Amniotic stem cell (primary cell): ENCODE measurements around the gene HOXB8.

Source experiments
- DNase-seq: peaks from one replicate; lab custom pipeline; 2025; lab: John Stamatoyannopoulos, UW

The HOXB8 gene

DNA sequence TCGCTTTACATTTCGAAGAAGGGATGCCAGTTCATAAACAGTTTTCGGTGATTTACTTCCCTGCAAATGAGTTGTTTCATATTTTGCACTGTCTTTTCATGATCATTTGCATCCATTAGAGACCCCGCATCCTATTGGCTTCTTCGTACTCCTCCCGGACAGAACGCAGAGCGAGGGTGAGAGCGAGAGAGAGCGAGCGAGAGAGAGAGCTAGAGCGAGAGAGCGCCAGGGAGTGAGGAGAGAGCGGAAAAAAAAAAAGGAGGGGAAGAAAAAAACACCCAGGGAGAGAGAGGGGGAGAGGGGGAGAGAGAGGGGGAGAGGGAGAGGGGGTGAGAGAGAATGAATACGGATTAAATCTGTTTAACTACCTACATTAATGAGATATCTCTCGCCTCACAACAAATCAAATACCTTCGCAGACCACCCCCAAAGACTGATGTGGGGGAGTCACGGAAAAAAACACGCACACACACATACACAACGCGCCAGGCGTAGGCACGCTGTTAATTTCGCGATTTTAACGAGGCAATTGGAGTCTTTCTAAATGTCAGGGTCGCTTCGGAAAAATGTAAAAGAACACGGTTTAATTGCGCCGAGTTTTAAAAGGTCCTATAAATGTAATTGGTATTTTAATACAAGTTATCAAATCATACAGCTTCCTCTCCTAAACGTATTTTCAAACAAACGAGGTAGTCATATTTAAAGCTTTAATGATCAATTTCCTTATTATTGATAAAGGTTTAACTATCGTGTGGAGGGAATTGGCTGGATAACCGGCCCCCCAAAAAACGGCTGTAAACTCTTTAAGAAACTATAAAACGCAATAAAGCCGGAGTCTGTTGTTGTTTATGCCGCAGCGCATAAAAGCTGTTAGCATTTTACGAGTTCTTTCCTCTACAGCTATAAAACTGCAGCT is at the start of gene HOXB8:
TSS of gene HOXB8 (minus strand) at position 246 of the 916 bp plus-strand sequence. CDS start 588 bp downstream, outside the sequence.
- no peak for DNase-seq

DNA sequence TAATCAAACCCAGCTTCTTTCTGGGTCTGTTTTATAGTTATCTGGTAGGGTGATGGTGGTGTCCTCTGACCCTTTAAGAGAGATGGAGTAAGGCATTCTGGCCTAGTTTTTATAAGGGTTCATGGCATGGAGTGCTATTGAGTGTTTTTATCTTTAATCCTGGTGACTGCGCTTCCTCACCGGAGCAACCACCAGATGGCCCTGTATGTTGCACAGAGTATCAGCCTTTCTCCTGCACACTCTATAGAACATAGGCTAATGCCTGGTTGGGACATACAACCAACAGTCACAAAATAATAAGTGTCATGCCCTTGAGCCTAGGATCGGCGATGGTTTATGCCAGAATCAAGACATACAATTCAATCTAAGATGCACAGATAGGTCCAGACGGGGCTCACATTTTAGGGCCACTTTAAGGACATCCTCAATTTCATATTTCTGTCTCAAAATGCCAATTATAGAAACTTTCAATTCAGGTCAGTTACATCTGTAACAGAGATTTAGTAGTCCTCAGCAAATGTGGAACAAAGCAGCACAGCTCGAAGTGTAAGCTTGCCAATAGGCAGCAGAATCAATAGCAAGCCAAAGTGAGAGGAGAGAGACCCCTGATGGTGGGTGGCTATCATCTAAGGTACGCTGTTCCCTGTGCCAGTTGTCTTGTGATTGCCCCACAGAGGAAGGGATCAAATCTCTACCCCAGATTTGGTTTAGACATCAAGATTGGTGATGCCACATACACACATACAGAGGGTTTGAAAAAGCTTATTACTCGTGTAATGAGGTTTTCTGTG is 48.2 kb upstream of the HOXB8 start:
- no peak for DNase-seq

DNA sequence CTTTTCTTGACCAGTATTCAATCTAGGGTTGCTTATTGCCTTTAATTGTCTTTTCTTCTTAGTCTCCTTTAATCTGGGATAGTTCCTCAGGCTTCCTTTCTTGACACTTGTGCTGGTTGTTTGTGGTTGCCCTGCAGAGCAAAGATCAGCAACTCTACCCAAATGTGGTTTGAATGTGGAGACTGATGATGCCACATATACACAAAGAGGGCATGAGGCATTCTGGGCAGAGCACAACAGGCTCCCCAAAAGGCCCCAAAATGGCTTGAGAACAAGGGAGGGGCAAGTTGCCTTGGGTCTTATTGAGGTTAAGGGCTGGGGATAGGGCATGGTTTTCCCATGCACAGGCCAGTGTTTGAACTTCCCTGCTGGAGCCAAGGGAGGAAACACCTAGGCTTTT is 40.8 kb upstream of the HOXB8 start:
- no peak for DNase-seq

DNA sequence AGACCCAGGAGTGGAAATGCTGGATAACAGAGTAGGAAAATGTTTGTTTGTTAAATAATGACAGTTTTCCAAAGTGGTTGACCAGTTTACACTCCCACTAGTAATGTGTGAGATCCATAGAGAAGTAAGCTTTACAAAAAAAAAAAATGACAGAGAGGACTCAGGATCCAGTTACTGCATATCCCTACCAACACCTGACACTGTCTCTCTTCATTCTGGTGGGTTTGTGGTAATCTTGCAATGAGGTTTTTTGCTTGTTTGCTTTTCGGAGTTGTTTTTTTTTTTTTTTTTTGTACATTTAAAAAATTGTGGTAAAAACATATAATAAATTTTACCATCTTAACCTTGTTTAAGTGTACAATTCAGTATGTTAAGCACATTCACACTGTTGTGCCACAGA is 34.6 kb upstream of the HOXB8 start:
- DNase-seq: no peak

DNA sequence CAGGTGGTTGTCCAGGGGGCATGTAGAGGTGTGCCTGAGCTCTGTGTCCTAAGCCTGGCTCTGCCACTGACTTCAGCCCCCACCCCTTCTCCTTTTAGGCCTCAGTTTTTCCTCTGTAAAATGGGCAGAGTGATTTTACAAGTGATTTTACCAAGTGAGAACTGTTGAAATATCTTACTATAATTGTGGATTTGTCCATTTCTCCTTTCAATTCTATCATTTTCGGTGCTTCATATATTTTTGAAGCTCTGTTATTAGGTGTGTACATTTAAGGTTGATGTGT is 32.8 kb upstream of the HOXB8 start:
- DNase-seq: no peak

DNA sequence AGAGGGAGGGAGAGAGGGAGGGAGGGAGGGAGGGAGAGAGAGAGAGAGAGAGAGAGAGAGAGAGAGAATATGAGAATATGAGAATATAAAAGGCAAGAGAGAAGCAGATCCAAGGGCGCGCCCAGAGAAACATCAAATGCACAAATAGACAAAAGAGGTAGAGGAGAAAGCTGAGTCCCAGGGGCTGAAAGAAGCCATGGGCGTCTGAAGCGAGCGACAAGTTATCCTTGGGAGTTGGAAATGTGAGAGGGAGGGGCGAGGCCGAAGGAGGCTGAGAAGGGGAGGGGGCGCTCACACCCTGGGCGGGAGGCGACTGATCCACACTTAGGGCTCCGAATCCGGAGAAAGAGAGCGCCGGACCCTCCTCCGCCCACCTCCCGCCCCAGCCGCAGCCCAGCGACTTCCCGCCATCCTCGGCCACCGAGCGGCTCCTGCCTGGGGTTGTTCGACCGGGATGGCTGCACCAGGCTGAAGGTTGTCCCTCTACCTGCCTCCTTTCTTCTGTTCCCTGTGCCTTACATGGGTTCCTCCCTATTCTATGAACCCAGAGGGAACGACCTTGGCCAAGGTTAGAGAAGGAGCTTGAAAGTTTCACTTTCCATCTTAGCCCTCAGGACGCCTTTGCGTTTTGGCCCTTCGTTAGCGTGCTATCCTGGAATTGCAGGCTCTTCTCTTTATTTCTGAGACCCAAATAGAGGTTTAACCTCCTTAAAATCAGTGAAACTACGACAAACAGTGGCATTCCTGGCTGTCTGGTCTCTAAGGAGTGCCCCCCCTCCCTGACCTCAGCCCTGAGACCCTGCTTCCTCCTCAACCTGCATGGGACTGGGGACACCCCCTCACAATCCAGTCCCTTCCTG is 32.2 kb upstream of the HOXB8 start:
- no peak for DNase-seq

DNA sequence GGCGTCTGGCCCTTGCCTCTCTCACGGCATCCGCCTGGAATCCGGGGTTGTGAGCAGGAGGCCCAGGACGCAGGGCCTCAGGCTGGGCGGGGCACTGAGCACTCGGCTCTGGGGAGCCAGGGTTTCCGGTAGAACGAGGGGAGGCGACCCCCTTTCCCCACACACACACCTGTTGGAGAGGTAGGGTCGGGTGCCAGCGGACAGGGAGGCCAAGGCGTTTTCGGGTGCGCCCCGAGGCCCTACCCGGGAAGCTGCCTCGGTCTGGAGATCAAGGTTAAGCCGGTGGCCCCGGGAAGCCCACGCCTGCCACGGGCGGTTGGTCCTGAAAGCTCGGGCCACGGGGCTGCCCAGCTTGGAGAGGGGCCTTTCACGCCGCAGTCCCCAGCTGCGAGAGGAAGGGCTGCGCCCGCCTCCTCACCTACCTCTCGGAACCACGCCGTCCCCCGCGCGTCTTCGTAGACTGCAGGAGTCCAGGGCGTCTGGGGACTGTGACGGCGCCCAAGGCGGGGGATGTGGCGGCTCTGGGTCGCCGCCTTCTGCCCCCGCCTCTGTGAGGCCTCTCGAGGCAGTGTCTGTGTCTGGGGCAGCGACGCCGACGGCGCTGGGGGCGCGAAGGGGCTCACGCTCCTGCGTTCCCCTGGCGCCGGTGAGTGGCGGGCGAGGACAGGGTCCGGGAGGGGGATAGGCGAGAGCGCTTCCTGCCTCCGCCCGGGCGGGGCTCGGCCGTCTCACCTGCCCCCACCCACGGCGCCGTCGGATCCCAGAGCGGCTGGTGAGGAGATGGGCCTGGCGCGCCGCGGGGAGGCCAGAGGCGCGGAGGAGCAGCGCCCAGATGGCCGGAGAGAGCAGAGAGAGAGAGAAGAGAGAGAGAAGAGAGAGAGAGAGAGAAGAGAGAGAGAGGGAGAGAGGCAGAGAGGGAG is 31.4 kb upstream of the HOXB8 start:
- no peak for DNase-seq

DNA sequence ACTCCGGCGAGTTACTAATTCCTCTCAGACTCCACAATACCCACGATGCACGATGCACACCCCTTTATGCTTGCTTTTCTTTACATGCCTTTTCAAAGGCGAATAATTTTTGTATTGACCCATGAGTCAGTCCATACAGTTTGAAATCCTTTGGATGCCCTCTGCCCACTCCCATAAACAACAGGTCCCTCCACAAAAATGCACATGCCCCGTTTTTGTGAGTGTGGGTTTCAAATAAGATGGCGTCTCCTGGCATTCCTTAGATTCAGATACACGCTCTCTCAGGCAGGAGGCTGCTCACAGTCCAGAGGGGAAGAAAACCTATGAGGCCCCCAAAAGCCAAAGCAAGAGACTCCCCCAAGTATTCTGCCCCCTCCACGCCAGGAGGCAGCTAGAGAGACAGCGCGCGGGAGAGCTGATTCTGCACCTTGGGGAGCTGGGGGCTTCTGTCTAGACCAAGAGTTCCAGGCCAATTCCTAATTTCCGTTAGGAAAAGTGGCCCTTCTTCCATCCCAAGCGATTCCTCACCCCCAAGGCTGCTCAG is 30.6 kb upstream of the HOXB8 start:
- no peak for DNase-seq

DNA sequence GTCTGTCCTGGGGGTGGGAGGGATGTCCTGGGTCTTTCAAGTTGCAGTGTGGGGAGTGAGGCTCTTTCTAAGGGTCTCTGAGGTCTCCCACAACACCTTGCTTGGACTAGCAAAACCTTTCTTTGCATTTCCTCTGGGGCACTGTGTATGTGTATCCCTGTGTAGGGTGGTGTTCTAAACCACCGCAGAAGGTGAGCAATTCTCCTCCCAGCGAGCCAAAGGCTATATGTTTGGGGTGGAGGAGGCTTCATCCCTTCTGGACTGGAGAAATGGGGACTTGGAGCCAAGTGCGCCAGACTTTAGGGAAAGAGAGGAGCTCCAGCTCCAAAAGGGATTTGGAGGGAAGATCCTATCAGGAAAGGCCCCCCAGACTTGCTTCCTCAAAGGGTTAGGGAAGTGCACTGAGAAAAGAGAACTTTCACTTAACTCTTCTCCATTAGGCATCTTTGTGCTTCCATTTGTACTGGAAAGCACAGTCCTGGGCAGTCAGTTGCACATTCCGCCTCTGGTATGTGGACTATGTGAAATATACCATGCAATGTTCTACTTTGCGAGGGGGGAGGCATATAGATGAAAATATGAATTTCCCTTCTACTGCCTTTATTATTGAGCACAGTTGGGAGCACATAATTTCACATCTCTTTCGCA is 29.9 kb upstream of the HOXB8 start:
- DNase-seq: no peak

DNA sequence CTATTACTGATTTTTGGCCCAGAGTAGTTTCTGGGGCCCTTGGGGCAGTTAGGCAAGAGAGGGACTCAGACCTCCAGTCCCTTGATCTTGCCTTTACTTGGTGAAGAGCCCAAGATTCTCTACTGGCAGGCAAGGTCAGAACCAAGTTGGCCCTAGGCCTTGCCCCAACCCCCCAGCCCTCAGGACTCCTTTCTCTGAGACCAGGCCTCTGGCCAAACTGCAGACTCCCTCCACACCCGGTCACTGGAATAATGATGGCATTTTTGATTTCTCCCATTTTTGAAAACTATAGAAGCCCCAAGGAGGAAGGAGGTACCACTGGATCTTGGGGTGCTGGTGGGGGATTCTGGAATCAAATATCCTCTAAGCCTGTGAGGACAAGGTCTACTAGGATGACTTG is 29.1 kb upstream of the HOXB8 start:
- no peak for DNase-seq

DNA sequence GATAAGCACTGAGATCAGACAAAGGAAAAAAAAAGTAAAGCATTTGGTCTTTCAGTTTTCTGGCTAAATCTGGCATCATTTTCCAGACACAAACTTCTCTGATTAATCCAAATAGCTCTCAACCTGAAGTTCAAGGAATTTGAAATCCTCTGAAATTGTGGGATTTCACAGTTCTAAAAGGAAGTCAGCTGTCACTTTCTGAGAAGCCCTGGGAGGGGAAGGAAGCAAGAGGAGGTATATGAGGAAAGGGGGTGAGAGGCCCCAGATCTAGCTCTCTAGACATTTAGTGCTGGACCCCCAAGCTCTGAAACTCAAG is 28.6 kb upstream of the HOXB8 start:
- DNase-seq: no peak

DNA sequence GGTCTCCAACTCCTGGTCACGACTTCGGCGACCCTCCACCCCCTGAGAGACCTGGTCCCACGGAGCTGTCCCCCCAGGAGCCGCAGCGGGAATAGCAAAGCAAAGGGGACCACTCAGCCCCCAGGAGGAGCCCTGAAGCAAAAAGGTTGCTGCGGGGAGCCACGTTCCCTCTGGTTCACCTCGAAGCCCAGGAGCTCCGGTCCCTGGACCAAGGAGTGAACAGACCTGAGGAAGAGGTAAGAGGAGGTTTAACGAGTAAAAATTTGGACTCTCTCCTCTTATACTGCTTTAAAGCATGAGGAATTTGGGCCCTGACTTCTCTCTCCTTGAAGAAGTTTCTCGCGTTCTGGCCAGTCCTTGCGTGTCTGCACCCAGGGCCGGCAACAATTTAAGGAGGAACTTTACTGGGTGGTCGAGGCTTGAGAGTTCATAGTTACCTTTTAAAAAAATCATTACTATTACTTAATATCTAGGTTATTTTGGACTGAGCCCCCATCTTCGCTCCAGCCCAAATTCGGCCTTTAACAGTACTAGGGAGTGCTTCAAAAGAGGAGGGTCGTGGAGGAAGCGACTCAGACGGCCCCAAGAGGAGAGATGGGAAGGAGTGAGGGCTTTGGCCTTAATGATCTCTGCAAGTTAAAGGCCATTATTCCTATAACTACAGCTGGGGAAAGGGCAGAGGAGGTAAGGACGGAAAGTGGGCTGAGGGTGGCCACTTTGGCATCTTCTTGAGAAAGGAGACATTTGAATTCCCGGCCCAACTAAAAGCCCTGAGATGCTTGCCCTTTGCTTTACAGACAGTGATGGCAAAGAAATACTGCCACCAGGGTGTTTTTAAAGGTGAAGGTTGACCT is 28.0 kb upstream of the HOXB8 start:
- no peak for DNase-seq

DNA sequence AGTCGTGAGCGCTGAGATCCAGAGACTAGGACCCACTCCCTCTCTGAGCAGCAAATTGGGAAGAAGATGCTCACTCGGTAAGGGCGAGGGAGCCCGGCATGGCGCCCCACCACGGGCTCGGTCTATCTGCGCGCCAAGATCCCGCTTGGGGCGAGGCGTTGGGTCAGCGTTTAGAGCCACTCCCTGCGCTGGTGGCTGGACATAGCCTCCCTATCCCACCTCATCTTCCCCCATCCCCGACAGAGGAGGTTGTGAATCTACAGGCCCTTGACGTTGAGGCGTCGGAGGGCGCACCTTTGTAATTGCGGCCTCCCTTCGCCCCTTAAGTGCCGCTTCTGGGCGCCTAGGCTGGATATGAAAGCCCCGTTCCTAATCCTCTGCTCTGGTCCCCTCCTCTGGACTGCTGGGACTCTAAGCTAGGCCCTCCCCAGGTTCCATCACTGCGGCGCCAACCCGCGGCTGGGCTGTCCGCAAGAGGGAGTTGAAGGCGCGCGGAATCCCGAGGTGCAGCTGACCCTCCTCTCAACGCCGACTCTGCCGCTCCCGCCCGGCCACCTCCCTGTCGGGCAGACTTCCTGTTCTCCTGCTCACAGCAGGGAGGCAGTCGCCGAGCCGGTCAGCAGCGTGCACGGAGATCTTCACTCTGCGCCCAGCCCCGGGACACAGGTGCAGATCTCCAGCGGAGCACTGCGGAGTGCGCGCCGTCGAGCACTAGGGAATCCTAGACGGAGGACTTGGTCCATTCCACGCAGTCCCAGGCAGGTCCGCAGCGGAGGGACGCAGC is 27.2 kb upstream of the HOXB8 start:
- DNase-seq: no peak

DNA sequence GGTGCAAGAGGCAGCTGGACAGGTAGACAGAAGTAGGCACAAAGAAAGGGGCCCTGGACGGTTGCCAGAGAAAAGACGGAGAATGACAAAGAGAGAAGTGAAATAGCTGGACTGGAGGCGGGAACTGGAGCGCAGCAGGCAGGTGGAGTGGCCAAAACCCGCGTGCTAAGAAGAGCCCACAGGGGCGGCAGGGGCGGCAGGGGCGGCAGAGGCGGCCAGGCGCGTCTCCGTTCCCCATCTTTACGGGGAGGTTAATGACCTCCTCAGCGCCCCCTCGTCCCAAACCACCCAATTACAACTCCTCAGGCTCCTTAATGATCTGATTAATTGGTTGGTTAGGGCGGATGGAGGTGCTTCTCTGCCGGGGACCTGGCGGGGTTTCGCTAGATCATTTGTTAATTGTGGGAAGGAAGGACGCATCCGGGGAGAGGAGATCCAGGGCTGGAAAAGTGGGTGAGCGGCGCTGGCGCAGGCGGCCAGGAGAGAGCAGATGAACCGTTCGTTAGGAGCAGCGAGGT is 26.5 kb upstream of the HOXB8 start:
- no peak for DNase-seq

DNA sequence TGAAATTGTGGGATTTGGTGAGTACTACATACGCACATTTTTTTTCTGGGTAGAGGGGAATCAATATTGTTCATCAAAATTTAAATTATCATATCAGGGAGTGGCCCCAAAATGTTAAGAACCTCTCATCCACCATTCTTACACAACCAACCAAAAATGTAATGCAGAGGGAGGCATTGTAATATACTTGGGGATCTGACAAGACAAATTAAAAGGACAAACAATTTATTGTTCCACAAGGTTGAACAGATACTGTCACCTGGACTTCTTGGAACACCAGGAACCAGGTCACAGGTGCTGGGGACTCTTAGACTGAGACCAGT is 25.7 kb upstream of the HOXB8 start:
- no peak for DNase-seq

DNA sequence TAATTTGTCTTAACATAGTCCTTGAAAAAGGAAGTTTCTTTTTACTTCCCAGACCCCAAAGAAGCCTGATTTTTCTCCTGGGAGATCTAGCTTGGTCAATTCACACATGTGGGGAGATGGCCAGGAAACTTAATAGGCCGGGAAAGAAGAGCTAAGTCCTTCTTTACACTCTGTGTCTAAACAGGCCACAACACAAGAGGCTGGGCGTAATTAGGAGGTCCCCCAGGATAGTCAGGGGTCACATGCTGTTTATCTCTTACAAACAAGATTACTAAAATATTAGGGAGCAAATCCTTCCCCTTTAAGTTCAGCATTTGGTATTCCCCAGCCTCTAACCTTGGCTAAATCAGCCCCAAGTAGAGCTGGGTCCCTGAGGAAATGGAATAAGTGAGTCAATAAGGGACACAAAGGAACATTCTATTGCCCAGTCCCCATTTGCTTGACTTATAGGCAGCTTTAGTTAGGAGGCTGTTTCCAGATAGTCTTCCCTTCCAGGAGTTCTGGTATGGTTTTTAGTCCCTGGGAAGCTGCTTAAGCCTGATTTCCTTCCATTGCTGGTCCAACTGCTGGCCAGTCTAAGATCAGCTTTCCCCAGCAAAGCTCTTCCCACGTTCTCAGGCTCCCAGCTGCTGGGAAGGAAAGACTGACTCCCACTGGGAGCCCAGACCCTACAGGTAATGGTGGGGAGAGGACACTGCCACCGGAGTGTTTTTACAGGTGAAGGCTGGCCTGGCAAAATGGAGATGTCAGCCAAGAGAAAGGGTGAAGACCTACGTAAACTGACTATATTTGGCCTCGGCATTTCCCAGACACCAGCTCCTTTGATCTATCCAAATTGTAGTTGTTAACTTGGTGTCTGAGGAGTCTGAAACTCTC is 25.1 kb upstream of the HOXB8 start:
- no peak for DNase-seq

DNA sequence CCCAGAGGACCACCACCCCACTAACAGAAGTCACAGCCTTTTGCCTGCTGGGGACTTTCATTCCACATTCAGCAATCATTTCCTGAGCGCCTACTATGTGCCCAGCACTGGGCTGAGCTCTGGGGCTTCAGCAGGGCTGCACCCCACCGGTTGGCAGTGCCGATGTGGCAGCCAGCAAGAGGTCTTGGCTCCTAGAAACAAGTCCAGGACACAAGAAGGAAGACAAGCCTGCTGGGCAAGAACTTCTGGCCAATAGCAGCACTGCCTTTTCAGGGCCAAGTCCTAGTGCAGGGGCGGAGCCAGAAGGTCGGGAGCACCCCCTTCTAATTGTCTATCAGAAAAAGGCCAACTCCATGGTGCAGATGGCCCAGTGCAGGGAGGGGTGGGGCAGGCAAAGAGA is 24.0 kb upstream of the HOXB8 start:
- no peak for DNase-seq
